Erythroblast (primary cell): ENCODE data around the gene LHX3.

Source experiments
- DNase-seq, 2 experiments: peaks; one replicate each; lab custom pipeline; 2025; lab: John Stamatoyannopoulos, UW
- GATA1 ChIP-seq: IDR thresholded peaks from 2 replicates; pipeline ENCODE4 v1.6.1; 2011; ENCODE audit warnings: low read depth, mild to moderate bottlenecking, control low read depth, low read length, moderate library complexity
- POLR2A ChIP-seq: IDR thresholded peaks from 2 replicates; pipeline ENCODE4 v1.6.1; 2011; ENCODE audit warnings: mild to moderate bottlenecking, low read length

The LHX3 gene

DNA sequence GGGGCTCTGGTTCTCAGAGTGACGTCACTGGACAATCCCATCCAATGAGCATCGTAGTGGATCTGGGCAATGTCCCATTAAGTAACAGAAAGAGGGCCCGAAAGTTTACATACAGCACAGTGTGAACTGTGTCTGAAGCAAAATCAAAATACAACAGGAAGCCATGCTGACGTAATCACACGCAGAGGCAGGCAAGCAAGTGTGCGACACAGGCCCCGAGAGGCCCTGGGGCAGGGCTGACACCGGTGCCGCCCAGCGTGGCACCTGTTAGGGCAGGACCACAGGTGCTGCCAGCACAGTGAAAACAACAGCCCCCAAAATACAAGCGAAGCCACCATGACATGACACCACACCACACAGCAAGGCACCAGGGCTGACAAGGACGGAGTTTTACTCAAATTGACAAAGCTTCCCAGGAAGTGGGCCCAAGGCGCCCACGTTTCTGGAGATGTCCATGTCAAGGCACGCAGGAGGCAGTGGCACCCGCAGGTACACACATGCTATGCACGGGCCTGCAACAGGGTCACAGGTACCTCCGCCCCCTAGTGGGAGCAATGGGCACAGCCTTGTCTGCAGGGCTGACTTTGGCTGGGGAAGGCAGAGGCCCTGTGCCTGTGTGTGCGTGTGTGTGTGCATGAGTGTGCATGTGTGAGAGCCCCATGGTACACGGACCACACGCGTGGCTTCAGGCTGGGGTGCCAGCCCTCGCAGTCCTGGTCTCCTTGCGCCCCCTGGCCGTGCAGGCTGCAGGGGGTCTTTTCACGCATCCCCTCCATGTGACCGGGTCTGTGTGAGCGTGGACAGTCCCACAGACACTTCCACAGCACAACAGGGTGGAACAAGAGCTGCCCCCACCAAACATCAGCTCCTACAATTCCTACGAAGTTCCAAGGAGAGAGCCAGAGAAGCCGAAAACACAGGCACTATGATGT, 21.1 kb upstream of the LHX3 start:
- peak; percentile 74 to 86 for DNase-seq
- TF ChIP-seq POLR2A, result no peak
- TF ChIP-seq GATA1, result no peak

DNA sequence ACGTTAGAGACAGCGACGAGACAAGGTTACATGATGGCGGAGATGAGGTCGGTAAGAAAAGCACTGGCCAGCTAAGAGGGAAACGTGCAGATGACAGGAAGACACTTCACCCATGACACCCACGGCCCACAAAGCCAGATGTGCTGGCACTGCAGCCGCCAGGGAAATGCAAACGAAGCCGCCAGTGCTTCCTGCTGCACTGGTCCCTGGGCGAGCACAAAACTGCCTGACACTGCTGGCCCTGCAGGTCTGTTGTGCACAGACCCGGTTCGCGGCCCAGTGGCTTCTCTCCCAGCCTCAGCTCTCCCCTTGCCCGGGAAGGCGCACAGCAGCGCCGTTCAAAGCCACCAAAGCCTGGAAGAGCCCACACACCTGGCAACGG, 20.4 kb upstream of the LHX3 start:
- no peak for DNase-seq
- TF ChIP-seq POLR2A (no peak), GATA1 (no peak)

DNA sequence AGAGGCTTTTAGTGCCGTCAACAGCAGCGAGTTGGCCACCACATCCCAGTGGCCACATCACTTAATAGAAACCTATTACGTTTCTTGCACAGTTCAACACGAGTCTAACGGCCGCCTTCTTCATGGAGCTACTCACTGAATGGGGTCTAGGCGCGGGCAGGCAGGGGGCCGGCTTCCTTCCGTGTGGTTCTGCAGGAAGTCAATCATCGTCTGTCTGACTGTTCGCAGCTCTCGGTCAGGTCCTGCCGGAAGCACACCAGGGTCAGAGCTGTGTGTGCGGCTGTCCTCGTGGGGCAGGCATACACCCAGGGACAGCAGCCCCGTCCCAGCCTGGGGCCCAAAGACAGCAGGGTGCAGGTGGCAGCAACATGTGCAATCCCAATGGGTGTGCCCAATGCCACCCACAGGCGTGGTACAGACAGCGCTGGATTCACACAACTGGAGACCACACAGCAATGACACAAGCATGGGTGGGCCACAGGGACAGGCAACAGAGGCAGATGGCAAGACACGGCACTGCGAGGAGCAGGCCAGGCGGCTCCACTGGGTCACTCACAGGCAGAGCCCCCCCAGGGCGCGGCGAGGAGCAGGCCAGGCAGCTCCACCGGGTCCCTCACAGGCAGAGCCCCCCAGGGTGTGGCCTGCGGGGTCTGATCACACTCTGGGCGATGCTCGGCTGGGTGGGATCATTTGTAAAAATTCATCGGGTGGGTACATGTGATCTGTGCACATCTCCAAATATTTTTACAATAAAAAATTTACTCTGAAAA, 19.1 kb upstream of the LHX3 start:
- DNase-seq, result no peak
- no peak for TF ChIP-seq GATA1
- no peak for TF ChIP-seq POLR2A

DNA sequence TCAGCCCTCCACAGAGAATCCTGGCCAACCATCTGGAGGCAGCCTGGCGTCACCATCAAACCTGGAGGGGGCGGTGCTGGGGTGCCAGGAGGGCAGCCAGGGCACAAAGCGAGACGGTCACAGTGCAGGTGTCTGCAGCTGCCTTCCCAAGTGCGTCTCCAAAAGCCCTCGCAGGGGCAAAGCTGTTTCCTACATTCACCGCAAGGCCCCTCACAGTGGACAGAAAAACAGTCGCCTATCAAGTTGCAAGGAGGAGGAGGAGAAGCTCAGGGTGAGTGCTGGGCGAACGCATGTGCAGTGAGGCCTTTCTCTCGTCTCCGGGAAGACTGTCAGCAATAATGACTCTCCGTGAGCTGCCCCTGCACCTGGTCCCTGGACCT, 18.0 kb upstream of the LHX3 start:
- no peak for DNase-seq
- TF ChIP-seq POLR2A, result no peak
- no peak for TF ChIP-seq GATA1

DNA sequence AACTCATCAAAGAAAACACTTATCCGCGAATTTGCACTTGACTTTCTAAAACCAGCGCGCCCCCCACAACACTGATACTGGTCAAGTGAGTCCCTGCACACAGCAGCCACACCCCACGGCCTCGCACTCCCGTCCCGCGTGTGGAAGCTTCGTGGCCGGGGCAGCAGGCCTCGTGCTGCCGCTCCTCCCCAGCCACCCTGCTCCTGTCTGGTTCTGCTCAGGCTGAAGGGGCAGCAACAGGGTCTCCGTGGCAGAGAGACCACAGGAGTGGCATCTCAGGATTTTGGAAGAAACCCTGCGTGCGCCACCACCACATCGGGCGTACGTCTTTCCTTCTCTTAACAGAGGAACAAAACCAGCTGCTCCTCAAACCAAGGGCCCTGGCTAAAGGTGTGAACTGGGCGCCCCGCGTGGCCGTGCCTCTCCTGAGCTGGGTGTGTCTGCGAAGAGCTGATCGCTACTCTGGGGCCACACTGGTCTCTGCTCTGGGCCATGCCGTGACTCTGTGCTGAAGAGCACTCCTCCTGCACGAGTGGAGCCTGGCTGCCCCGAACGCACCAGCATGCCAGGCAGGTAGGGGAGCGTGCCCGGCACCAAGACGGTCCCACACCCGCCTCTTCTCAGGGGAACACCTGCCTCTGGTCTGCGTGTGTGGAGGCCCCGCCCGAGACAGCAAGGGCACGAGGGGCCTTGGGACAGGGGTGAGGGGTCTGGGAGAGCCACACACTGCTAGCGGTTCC, 17.4 kb upstream of the LHX3 start:
- DNase-seq, result no peak
- TF ChIP-seq GATA1, result no peak
- no peak for TF ChIP-seq POLR2A

- no peak for DNase-seq
- TF ChIP-seq GATA1 (no peak), POLR2A (no peak)
Observed at GRCh38 chr9:136220017-136220729, 15.2 kb upstream of the LHX3 start.

DNA sequence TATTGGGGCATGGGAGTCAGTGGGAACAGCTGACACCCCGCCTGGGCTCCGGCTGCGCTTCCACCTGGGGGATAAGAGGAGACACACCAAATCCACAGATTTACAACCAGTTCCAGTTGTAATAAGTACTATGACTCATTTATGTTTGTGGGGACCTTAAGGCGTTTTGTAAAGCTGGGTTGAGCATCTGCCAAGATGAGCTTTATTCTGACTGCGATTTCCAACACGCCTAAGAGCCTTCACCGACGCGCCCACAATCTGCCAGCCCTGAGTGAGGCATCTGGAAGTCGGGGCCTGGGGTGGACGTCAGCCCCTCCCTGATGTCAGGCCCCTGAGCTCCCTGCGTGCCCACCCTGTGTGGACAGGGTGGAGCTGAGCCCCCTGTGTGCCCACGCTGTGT, 14.3 kb upstream of the LHX3 start:
- DNase-seq, result no peak
- TF ChIP-seq POLR2A (no peak), GATA1 (no peak)

DNA sequence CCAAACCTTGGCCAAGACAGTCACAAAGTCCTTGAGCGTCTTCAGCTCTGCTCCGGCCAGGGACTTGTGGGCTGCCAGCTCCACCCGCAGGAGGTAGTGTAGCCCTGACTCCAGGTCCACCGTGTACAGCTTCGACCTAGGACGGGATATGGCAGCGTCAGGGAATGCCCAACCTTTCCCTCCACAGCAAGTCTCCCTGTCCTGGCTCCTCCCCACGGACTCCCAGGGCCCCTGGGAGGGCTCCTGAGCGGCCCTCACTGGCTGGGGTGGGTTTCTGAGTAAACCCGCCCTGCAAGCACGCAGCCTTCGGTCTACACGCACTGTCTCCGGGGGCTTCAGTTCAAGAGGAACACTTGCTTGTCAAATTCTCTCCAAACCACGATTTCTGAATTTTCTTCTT, 13.7 kb upstream of the LHX3 start:
- TF ChIP-seq POLR2A (no peak), GATA1 (no peak)
- DNase-seq, result no peak

DNA sequence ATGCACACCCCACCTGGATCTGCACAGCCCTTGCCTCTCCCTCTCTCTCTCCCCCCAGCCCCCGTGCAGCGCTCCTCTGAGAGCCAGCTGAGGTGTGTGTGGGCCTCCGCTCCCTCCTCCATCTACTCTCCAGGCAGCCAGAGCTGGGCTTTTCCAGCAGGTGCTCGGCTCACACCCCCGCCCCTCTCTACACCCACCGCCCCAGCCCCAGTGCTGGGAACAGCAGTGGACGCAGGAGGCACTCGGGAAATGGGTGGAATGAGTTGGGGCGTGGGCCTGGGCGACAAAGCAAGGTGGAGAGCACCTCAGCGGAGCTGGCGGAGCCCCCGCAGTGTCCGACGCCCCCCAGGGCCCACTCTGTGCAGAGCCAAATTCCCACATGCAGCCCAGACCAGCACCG, 13.3 kb upstream of the LHX3 start:
- no peak for TF ChIP-seq GATA1
- TF ChIP-seq POLR2A, result no peak
- no peak for DNase-seq

DNA sequence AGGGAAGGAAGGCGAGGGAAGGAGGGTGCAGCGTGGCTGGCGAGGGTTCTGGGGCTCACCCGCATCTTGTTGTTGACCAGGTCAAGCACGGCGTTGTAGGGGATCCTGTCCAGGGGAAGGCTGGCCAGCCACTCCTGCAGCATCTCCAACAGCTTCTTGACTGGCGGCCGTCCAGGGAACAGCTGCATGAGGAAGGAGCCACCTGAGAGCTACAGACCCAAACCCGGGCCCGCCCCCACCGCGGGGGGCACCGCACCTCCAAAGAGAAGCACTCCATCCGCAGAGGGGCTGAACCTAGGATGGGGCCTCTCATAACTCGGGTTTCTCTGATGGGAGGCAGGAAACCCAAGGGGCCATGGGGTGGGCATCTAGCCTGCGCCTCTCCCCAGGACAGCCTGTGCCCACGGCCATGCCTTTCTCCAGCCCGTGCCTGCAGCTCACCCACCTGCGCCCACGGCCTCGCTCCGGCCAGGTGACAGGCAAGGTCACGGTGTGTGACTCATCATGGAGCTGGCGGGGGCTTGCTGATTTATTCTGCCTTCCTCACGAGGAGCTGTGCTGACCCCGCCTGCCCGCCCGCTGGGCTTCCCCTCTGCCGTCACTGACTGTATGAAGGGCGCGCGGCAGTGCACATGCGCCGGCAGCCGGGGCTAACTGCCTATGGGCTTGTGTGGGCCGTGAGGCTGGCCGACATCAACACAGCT, 11.8 kb upstream of the LHX3 start:
- TF ChIP-seq POLR2A (no peak), GATA1 (no peak)
- no peak for DNase-seq

DNA sequence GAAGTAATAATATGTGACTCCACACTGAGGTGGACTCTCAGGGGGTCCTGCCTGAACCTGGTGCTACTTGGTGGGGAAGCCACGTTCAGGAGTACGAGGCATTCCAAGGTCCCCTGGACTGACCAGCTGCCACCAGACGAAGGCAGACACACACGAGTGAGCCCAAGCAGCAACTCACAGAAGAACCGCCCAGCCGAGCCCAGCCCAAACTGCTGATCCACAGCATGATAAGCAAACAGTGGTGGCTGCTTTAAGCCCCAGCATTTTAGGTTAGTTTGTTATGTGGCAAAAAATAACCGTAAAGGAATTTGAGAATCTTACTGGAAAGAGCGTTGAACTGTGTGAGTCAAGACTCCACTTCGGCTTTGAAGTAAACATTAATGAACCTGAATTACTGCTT, 8.8 kb upstream of the LHX3 start:
- no peak for DNase-seq
- TF ChIP-seq GATA1 (no peak), POLR2A (no peak)

DNA sequence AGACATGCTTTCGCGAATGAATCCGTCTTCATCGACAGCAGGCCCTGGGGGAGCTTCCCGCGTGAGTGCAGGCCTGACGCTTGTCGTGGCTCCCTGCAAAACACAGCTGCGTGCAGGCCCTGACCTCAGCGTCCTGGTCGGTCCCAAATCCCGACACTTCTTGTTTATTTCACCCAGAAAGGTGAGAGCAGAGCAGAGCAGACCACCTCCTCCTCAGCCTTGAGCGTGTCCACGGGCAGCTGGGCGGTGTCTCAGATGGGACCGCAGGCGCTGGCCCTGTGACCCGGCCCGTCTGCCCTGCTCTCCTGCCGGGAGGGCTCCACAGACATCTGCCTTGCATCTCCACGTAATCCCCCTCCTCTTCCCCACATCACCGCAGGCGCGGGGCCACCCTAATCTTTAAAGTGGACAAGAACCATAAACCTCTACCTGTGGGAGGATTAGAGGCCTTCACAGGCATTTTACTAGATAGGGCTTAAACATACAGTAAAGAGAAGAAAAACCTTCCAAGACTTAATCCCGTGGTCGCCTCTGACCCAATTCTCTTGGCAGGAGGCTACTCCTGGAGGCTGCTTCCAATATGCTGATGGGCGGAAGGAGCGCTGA, 7.5 kb upstream of the LHX3 start:
- TF ChIP-seq POLR2A (no peak), GATA1 (no peak)

More for the DNA sequence above, 7.5 kb upstream of the LHX3 start:
- no peak for DNase-seq
